Chondrocyte (in vitro differentiated cells): ENCODE results near the gene MTMR11. TPM values are rescaled to one million over a fixed set of nuclear protein-coding genes. Genes with fewer than 3 reads are reported as not detected.
A peak's percentile ranks its signal among the peaks of the same experiment; 100 is the strongest.

ENCODE experiments used
- DNase-seq: peaks from one replicate; pipeline ENCODE4 v3.0.0; 2021; ENCODE audit warnings: mixed read lengths, low spot score
- H3K27ac Mint-ChIP-seq: one replicate; pipeline ENCODE4 v1.8.0; 2021; ENCODE audit warnings: mild to moderate bottlenecking, moderate library complexity, mixed read lengths; ENCODE audit not compliant: unreplicated experiment
- H3K27me3 Mint-ChIP-seq: 2 replicates; pipeline ENCODE4 v1.8.0; 2021; ENCODE audit warnings: low read depth, mixed read lengths
- H3K36me3 Mint-ChIP-seq: 2 replicates; pipeline ENCODE4 v1.8.0; 2021; ENCODE audit warnings: low read depth, mixed read lengths
- H3K4me1 Mint-ChIP-seq: 2 replicates; pipeline ENCODE4 v1.8.0; 2021; ENCODE audit warnings: low read depth, mild to moderate bottlenecking, mixed read lengths
- H3K4me3 Mint-ChIP-seq: one replicate; pipeline ENCODE4 v1.8.0; 2021; ENCODE audit warnings: mild to moderate bottlenecking, moderate library complexity, mixed read lengths; ENCODE audit not compliant: unreplicated experiment
- H3K9me3 Mint-ChIP-seq: 2 replicates; pipeline ENCODE4 v1.8.0; 2021; ENCODE audit warnings: low read depth, mixed read lengths
- total RNA-seq: library from RNA; stranded (reverse); gene quantifications from 3 replicates; pipeline ENCODE4 v1.2.1, GENCODE V29; 2021
- TF ChIP-seq, protein P1 (sequence below): fragments of 200-600 bp; sonication (generic); IDR thresholded peaks from 2 replicates; pipeline ENCODE4 v1.5.0; 2021; ENCODE audit warnings: antibody characterized with exemption, mild to moderate bottlenecking, moderate library complexity

Gene MTMR11
- total RNA-seq, 1 donor from 2014 or later: 17.6 TPM

DNA sequence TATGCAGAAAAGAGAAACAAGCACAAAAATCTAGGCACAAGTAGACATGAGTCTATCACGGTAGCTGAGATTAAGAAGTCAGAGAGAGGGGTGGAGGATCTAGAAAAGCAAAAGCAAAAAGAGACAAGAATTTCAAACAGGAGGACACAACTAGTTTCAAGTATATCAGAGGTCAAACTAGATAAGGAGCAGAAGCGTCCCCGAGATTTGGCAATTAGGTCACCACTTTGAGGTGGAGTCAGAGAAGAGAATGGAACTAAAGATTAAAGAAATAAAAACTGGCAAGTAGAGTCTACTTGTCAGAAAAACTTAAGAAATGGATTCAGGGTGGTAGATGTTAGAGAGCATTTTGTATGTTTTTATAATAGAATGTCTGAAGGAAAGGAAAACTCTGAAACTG, 11.3 kb downstream of the MTMR11 start:
- H3K27ac Mint-ChIP-seq: no peak overlapping the region
- TF ChIP-seq, protein P1, sequence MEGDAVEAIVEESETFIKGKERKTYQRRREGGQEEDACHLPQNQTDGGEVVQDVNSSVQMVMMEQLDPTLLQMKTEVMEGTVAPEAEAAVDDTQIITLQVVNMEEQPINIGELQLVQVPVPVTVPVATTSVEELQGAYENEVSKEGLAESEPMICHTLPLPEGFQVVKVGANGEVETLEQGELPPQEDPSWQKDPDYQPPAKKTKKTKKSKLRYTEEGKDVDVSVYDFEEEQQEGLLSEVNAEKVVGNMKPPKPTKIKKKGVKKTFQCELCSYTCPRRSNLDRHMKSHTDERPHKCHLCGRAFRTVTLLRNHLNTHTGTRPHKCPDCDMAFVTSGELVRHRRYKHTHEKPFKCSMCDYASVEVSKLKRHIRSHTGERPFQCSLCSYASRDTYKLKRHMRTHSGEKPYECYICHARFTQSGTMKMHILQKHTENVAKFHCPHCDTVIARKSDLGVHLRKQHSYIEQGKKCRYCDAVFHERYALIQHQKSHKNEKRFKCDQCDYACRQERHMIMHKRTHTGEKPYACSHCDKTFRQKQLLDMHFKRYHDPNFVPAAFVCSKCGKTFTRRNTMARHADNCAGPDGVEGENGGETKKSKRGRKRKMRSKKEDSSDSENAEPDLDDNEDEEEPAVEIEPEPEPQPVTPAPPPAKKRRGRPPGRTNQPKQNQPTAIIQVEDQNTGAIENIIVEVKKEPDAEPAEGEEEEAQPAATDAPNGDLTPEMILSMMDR: no peak
- no peaks in the 10 kb centered on the region for H3K27me3 Mint-ChIP-seq
- no peak for DNase-seq
- peaks cover 42% of the 10 kb centered on the region for H3K4me1 Mint-ChIP-seq
- no peaks in the 10 kb centered on the region for H3K9me3 Mint-ChIP-seq
- peak overlapping the region; percentile 19 for H3K4me3 Mint-ChIP-seq
- peaks cover 33% of the 10 kb centered on the region for H3K36me3 Mint-ChIP-seq

DNA sequence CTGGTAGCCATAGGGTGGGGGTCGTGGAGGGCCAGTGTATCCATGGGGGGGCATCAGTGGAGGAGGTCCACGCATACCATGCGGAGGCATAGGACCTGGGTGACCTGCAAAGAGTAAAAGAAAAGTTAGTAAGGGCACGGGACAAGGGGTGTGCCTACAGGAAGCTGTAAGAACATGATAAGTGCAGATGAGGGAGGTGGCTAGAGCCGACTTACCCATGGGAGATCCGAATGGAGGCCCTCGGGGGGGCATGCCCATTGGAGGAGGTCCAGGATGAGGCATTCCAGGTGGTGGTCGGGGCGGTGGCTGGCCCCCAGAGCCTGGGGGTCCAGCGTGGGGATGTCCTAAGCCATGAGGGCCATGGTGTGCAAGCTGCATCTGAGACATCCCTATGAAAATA, 13.1 kb downstream of the MTMR11 start:
- no peaks in the 10 kb centered on the region for H3K9me3 Mint-ChIP-seq
- H3K4me3 Mint-ChIP-seq: no peak overlapping the region
- H3K4me1 Mint-ChIP-seq: peaks cover 35% of the 10 kb centered on the region
- H3K27ac Mint-ChIP-seq: no peak overlapping the region
- DNase-seq: no peak
- no peaks in the 10 kb centered on the region for H3K27me3 Mint-ChIP-seq
- peaks cover 33% of the 10 kb centered on the region for H3K36me3 Mint-ChIP-seq
- TF ChIP-seq, protein P1: no peak

DNA sequence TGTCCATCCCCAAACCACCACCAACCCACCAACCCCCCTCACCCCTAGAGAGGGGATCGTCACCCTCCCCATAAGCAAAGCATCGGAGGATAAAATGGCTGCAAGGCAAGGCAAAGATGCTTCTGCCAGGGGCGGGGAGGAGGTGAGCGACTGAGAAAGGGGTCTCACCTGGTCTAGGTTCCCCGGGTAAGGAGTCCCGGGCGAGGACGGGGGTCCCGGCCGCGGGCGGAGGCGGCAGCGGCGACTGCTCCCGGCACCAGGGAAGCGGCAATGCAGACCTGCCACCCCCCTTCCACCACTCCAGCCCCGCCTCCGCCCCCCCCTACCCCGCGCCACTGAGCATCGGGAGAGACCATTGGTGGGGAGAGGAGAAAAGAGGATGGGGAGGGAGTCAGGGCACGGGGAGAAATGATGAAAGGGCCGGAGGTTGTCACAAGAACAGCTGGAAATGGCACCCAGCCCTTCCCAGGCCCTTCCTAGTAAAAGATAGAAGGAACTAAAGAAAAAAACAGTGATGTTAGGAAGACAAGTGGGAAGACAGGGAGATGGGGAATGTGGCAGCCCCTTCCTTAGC, 19.0 kb downstream of the MTMR11 start, which contains the start of gene SV2A:
SV2A (minus strand) TSS at position 274 of the 574 bp plus-strand sequence. CDS start 4,004 bp downstream, outside the sequence.
- no peak for DNase-seq
- H3K4me1 Mint-ChIP-seq: peaks cover 25% of the 10 kb centered on the region
- TF ChIP-seq, protein P1: no peak

DNA sequence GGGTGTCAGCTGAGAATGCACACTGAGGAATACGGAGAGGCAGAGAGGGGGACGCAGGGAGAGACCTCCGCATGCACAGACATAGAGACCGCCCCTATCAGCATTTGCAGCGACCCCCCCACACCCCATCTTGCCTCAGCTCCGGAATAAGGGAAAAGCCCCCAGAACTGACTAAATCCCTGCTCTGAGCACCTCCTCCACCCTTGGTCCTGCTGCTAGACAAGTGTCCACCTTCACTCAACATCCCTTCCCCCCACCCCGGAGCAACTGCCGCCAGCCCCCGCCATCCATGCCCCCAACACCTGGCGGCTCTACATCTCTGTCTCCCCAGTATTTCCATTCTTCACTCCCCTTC, 19.8 kb downstream of the MTMR11 start:
- Mint-ChIP-seq H3K27ac (no peak overlapping the region), H3K4me3 (peak overlapping the region; percentile 81), H3K4me1 (peaks cover 25% of the 10 kb centered on the region), H3K9me3 (no peaks in the 10 kb centered on the region), H3K27me3 (no peaks in the 10 kb centered on the region), H3K36me3 (peaks cover 9% of the 10 kb centered on the region)
- no peak for DNase-seq
- TF ChIP-seq, protein P1: no peak

More for the DNA sequence above, 19.0 kb downstream of the MTMR11 start, which contains the start of gene SV2A:
- no peak within 1 kb of the TSS for H3K27ac Mint-ChIP-seq
- no peaks in the 10 kb centered on the region for H3K27me3 Mint-ChIP-seq
- no peaks in the 10 kb centered on the region for H3K9me3 Mint-ChIP-seq
- peak within 1 kb of the TSS; percentile 81 for H3K4me3 Mint-ChIP-seq
- H3K36me3 Mint-ChIP-seq: peaks cover 11% of the 10 kb centered on the region

DNA sequence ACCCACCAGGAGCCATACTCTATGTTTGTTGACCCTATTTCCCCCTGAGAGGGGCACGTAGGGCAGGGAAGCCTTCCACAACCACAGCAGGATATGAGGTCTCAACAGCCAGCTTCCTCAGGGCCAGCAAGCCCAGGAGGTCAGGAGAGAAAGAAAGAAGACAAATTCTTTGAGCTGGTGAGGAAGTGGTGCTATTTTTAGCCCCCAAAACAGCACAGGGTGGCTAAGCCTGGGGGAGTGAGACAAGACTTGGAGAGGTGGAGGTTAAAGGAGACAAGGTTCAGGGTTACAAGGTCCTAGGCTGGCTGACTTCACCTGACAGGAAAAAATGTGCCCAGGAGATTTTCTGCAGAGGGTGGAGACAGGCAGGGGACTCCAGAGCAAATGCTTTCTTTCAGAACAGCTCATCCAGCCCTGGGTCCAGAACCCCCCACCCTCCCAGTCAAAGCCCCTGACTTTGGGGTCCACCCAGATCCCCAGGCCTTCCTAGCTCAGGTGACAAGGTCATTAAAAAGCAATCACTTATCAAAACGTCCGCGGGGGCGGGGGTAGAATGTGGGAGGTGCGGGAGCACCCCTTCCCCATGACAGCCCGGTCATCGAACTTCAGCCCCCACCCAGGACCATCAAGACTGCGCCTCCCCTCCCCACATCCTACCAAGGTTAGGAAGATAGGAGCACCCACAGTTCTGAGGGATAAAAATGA, 20.3 kb downstream of the MTMR11 start:
- no peaks in the 10 kb centered on the region for H3K9me3 Mint-ChIP-seq
- H3K36me3 Mint-ChIP-seq: peaks cover 12% of the 10 kb centered on the region
- peak overlapping the region; percentile 81 for H3K4me3 Mint-ChIP-seq
- H3K27me3 Mint-ChIP-seq: no peaks in the 10 kb centered on the region
- TF ChIP-seq, protein P1: no peak
- no peak for DNase-seq
- peak overlapping the region; percentile 28 for H3K27ac Mint-ChIP-seq
- H3K4me1 Mint-ChIP-seq: peaks cover 25% of the 10 kb centered on the region
